GM23248 (cell line): ENCODE data around the gene HEMK1.

Experiments
- EZH2 ChIP-seq: fragments of 200-600 bp; sonication (generic); IDR thresholded peaks from 2 replicates; pipeline ENCODE4 v1.6.1; 2018; ENCODE audit warnings: antibody characterized with exemption, mild to moderate bottlenecking; ENCODE audit not compliant: insufficient read depth, poor library complexity, severe bottlenecking
- EZH2phosphoT487 ChIP-seq: fragments of 200-600 bp; sonication (generic); IDR thresholded peaks from 2 replicates; pipeline ENCODE4 v1.6.1; 2018; ENCODE audit warnings: antibody characterized with exemption, moderate library complexity, mild to moderate bottlenecking, low read depth; ENCODE audit not compliant: insufficient read depth

DNA sequence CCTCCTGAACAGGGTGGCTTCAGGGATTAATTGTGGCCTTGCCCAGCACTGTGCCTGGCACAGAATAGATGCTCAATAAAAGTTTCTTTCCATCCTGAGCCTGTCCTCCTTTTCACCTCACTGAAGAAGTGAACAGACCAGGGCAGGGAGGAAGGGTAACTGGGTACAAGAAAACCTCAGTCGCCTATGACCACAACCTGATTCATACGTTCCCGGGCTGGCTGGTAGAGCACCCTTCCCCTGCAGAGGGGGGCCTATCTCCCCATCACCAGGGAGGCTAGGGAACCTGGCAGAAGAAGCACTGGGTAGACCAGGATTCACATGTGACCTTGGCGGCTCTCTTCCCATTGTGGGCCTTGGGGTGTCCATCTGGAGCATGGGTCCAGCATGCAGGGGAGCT lies 38.1 kb upstream of the HEMK1 start:
- no peak for TF ChIP-seq EZH2
- TF ChIP-seq EZH2phosphoT487: no peak
